ENCODE data around the gene TSC22D4.

- TF ChIP-seq POLR2A (IDR thresholded peaks at IDR 0.05; ENCODE audit: low read depth, low read length) (no peak), TAF1 (IDR thresholded peaks at IDR 0.05; ENCODE audit: low read depth, low read length) (no peak)
Measured at GRCh38 chr7:100466653-100467605, 12.1 kb downstream of the TSC22D4 start.

Measured in GM12891 (cell line).